HG03442 (cell line): Measurements from ENCODE around the gene PDCD1LG2.
A peak's percentile ranks its signal among the peaks of the same experiment; 100 is the strongest.
"Not testable (repeated sequence)": the region's sequence is repeated elsewhere in the genome, so short reads cannot be mapped to it uniquely, and the experiment has no call there.

Experiments used
- ATAC-seq: cut with Tn5 transposase; IDR thresholded peaks from one replicate; pipeline ENCODE4 v1.9.1; 2021; ENCODE audit warnings: mild to moderate bottlenecking, moderate library complexity; ENCODE audit not compliant: unreplicated experiment

Gene PDCD1LG2

GRCh38 chr9:5563417-5563815, 53.1 kb downstream of the PDCD1LG2 start:
- ATAC-seq, result no peak

GRCh38 chr9:5563886-5564285, 53.6 kb downstream of the PDCD1LG2 start:
- ATAC-seq, result no peak

- ATAC-seq, result peak; percentile 54
Measured at GRCh38 chr9:5566054-5566618, 55.8 kb downstream of the PDCD1LG2 start.

- no peak for ATAC-seq
Measured at GRCh38 chr9:5568868-5569267, 58.5 kb downstream of the PDCD1LG2 start.

GRCh38 chr9:5569409-5569808, 59.1 kb downstream of the PDCD1LG2 start:
- ATAC-seq, result no peak

- no peak for ATAC-seq
Measured at GRCh38 chr9:5569891-5570290, 59.6 kb downstream of the PDCD1LG2 start.

- no peak for ATAC-seq
Measured at GRCh38 chr9:5571629-5572232, 61.4 kb downstream of the PDCD1LG2 start.

GRCh38 chr9:5574097-5574496, 63.8 kb downstream of the PDCD1LG2 start:
- ATAC-seq, result no peak

- no peak for ATAC-seq
Measured at GRCh38 chr9:5575000-5575399, 64.7 kb downstream of the PDCD1LG2 start.

- no peak for ATAC-seq
Measured at GRCh38 chr9:5577225-5577624, 66.9 kb downstream of the PDCD1LG2 start.

GRCh38 chr9:5578018-5578697, 67.8 kb downstream of the PDCD1LG2 start:
- ATAC-seq, result no peak

- no peak for ATAC-seq
Measured at GRCh38 chr9:5578698-5579085, 68.4 kb downstream of the PDCD1LG2 start.

GRCh38 chr9:5579881-5580280, 69.5 kb downstream of the PDCD1LG2 start:
- ATAC-seq, result no peak

- ATAC-seq, result no peak
Measured at GRCh38 chr9:5580650-5581049, 70.3 kb downstream of the PDCD1LG2 start.

GRCh38 chr9:5581706-5582105, 71.4 kb downstream of the PDCD1LG2 start:
- ATAC-seq, result not testable (repeated sequence)

GRCh38 chr9:5582835-5583195, 72.5 kb downstream of the PDCD1LG2 start:
- peak; percentile 47 for ATAC-seq

- ATAC-seq, result peak; percentile 33
Measured at GRCh38 chr9:5586391-5586802, 76.1 kb downstream of the PDCD1LG2 start.

GRCh38 chr9:5587024-5587423, 76.7 kb downstream of the PDCD1LG2 start:
- no peak for ATAC-seq

GRCh38 chr9:5592231-5592630, 81.9 kb downstream of the PDCD1LG2 start:
- no peak for ATAC-seq

- no peak for ATAC-seq
Measured at GRCh38 chr9:5592904-5593303, 82.6 kb downstream of the PDCD1LG2 start.

GRCh38 chr9:5593904-5594303, 83.6 kb downstream of the PDCD1LG2 start:
- ATAC-seq, result peak; percentile 63

GRCh38 chr9:5596173-5596572, 85.8 kb downstream of the PDCD1LG2 start:
- ATAC-seq, result no peak
